K562 (cell line): Measurements from ENCODE around the gene TXNL1. TPM values are rescaled to one million over a fixed set of nuclear protein-coding genes. Genes with fewer than 3 reads are reported as not detected.

Experiments
- CBFA2T2 ChIP-seq: fragments of 450-650 bp; conservative IDR thresholded peaks from 2 replicates; pipeline ENCODE4 v1.6.1; 2017; ENCODE audit warnings: mild to moderate bottlenecking
- CREBBP ChIP-seq: IDR thresholded peaks from one replicate; pipeline ENCODE4 v1.6.1; 2012; ENCODE audit warnings: low read depth, mild to moderate bottlenecking, control low read depth, inconsistent platforms, low read length
- FOXJ3 ChIP-seq: sonication (generic); formaldehyde crosslinking; IDR thresholded peaks from 2 replicates; pipeline ENCODE4 v1.4.0; 2020; ENCODE audit warnings: mild to moderate bottlenecking, missing genetic modification reagents
- HDAC6 ChIP-seq: IDR thresholded peaks from 2 replicates; pipeline ENCODE4 v1.6.1; 2012; ENCODE audit warnings: low read depth, mild to moderate bottlenecking, control low read depth, inconsistent platforms, low read length, moderate library complexity
- HDAC8 ChIP-seq: fragments of 450-650 bp; IDR thresholded peaks from 2 replicates; pipeline ENCODE4 v1.6.1; 2016; ENCODE audit warnings: mild to moderate bottlenecking, missing genetic modification characterization, moderate library complexity, missing compliant biosample characterization
- MAFF ChIP-seq: IDR thresholded peaks from 2 replicates; pipeline ENCODE4 v1.6.1; 2012; ENCODE audit warnings: low read length, improper control_type of control experiment
- MEF2D ChIP-seq: conservative IDR thresholded peaks from 2 replicates; pipeline ENCODE4 v1.6.1; 2016; ENCODE audit warnings: low read depth, missing genetic modification characterization, missing compliant biosample characterization
- RB1 ChIP-seq: fragments of 450-650 bp; IDR thresholded peaks from 2 replicates; pipeline ENCODE4 v1.6.1; 2017; ENCODE audit warnings: low read depth, mild to moderate bottlenecking
- SMC3 ChIP-seq: conservative IDR thresholded peaks from 2 replicates; pipeline ENCODE4 v1.6.1; 2011; ENCODE audit warnings: low read depth, low read length, improper control_type of control experiment; ENCODE audit not compliant: insufficient read depth
- THRAP3 ChIP-seq: fragments of 450-650 bp; IDR thresholded peaks from 2 replicates; pipeline ENCODE4 v1.6.1; 2016; ENCODE audit warnings: mild to moderate bottlenecking, inconsistent platforms, borderline replicate concordance
- ZBTB1 ChIP-seq: sonication (generic); formaldehyde crosslinking; IDR thresholded peaks from 2 replicates; pipeline ENCODE4 v1.8.1; 2023; ENCODE audit warnings: missing genetic modification reagents, low read depth, mild to moderate bottlenecking, borderline replicate concordance
- ZNF124 ChIP-seq: sonication (generic); formaldehyde crosslinking; IDR thresholded peaks from 2 replicates; pipeline ENCODE4 v1.8.1; 2022; ENCODE audit warnings: missing genetic modification reagents
- ZNF77 ChIP-seq: fragments of 250-450 bp; sonication (Bioruptor Pico); IDR thresholded peaks from 2 replicates; pipeline ENCODE4 v1.5.0; 2020
- ZNF778 ChIP-seq: fragments of 450-650 bp; formaldehyde crosslinking; IDR thresholded peaks from 2 replicates; pipeline ENCODE4 v1.4.0; 2020; ENCODE audit warnings: mild to moderate bottlenecking, moderate library complexity
- polyA plus RNA-seq, 8 experiments: library from polyadenylated mRNA; depleted of rRNA in 4 of 8; stranded (reverse) in 5 of 8; unstranded in 3 of 8; fragments of >200 nt; fragmentation: Nextera tagmentation in 2 of 8; fragmentation: Illumina TruSeq in 1 of 8; extraction: Ambion mirVana in 2 of 8; extraction: Trizol in 1 of 8; gene quantifications; 2 replicates each; pipeline versions ENCODE4 v1.2.1 to v1.2.3, GENCODE V29; 2011 to 2014; ENCODE audit warnings: inconsistent platforms in 1 of 8, missing spikeins in 1 of 8
- total RNA-seq, 7 experiments: library from RNA; depleted of rRNA in 6 of 7; stranded (reverse); fragments of >200 nt in 6 of 7; fragmentation: Illumina TruSeq in 2 of 7; extraction: Trizol in 2 of 7; gene quantifications; 2 replicates each; pipeline versions ENCODE4 v1.2.1 to v1.2.3, GENCODE V29; 2011 to 2021; ENCODE audit warnings: low replicate concordance in 1 of 7
- TF ChIP-seq, protein P1 (sequence below), 2 experiments: fragments of 450-650 bp in 1 of 2; sonication (generic) in 1 of 2; formaldehyde crosslinking in 1 of 2; IDR thresholded peaks in 1 of 2; conservative IDR thresholded peaks in 1 of 2; 2 replicates each; pipeline versions ENCODE4 v1.6.1 to v1.8.1; 2016 to 2023; ENCODE audit warnings: mild to moderate bottlenecking in 2 of 2, moderate library complexity in 2 of 2, inconsistent platforms in 1 of 2, missing genetic modification reagents in 1 of 2
- TF ChIP-seq, protein P2 (sequence below): fragments of 450-650 bp; formaldehyde crosslinking; IDR thresholded peaks from 2 replicates; pipeline ENCODE4 v1.4.0; 2020; ENCODE audit warnings: mild to moderate bottlenecking
- TF ChIP-seq, protein P3 (sequence below): fragments of 250-450 bp; sonication (Bioruptor Pico); IDR thresholded peaks from 2 replicates; pipeline ENCODE4 v1.4.0; 2020

Gene TXNL1
- total and polyA plus RNA-seq, 9 of the 15 experiments (the other 6 are each of a cell fraction or from before 2014, with no cell fraction given): 45.4 to 103 (median 65.7) TPM

DNA sequence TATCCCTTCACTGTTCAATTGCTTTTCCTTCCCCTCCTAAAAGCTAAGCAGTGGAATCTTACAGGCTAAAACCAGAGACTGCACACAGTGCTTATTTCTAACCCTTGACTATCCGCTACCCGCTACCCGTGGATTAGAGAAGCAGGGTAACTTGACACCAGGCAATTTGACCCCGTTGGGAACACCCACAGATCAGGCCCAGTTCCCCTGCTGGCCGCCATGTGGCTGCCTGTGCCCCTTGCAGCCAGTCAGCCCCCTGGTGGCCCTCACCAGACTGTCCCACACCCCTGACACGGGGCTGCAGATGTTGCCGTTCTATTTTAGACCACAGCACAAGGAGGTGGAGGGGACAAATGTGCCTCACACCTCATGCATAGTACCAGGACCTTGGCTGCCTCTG, 74.8 kb downstream of the TXNL1 start (continued):
- no peak for TF ChIP-seq ZNF124 (CRISPR knock-in tag)
- TF ChIP-seq, protein P1, sequence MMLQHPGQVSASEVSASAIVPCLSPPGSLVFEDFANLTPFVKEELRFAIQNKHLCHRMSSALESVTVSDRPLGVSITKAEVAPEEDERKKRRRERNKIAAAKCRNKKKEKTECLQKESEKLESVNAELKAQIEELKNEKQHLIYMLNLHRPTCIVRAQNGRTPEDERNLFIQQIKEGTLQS (IDR thresholded peaks at IDR 0.05): no peak
- TF ChIP-seq, protein P1 (CRISPR knock-in tag; conservative IDR thresholded peaks at IDR 0.05): no peak
- no peak for TF ChIP-seq HDAC8 (tag)
- no peak for TF ChIP-seq FOXJ3 (CRISPR knock-in tag)
- no peak for TF ChIP-seq ZBTB1 (CRISPR knock-in tag)
- no peak for TF ChIP-seq RB1
- no peak for TF ChIP-seq CREBBP
- TF ChIP-seq SMC3: peak; percentile 55; the same call in 1 of the 2 replicates
- TF ChIP-seq HDAC6: no peak
- TF ChIP-seq MEF2D (tag): no peak
- TF ChIP-seq THRAP3: no peak
- TF ChIP-seq, protein P2, sequence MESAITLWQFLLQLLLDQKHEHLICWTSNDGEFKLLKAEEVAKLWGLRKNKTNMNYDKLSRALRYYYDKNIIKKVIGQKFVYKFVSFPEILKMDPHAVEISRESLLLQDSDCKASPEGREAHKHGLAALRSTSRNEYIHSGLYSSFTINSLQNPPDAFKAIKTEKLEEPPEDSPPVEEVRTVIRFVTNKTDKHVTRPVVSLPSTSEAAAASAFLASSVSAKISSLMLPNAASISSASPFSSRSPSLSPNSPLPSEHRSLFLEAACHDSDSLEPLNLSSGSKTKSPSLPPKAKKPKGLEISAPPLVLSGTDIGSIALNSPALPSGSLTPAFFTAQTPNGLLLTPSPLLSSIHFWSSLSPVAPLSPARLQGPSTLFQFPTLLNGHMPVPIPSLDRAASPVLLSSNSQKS (CRISPR knock-in tag): no peak
- TF ChIP-seq MAFF: no peak
- TF ChIP-seq ZNF77: no peak
- TF ChIP-seq, protein P3, sequence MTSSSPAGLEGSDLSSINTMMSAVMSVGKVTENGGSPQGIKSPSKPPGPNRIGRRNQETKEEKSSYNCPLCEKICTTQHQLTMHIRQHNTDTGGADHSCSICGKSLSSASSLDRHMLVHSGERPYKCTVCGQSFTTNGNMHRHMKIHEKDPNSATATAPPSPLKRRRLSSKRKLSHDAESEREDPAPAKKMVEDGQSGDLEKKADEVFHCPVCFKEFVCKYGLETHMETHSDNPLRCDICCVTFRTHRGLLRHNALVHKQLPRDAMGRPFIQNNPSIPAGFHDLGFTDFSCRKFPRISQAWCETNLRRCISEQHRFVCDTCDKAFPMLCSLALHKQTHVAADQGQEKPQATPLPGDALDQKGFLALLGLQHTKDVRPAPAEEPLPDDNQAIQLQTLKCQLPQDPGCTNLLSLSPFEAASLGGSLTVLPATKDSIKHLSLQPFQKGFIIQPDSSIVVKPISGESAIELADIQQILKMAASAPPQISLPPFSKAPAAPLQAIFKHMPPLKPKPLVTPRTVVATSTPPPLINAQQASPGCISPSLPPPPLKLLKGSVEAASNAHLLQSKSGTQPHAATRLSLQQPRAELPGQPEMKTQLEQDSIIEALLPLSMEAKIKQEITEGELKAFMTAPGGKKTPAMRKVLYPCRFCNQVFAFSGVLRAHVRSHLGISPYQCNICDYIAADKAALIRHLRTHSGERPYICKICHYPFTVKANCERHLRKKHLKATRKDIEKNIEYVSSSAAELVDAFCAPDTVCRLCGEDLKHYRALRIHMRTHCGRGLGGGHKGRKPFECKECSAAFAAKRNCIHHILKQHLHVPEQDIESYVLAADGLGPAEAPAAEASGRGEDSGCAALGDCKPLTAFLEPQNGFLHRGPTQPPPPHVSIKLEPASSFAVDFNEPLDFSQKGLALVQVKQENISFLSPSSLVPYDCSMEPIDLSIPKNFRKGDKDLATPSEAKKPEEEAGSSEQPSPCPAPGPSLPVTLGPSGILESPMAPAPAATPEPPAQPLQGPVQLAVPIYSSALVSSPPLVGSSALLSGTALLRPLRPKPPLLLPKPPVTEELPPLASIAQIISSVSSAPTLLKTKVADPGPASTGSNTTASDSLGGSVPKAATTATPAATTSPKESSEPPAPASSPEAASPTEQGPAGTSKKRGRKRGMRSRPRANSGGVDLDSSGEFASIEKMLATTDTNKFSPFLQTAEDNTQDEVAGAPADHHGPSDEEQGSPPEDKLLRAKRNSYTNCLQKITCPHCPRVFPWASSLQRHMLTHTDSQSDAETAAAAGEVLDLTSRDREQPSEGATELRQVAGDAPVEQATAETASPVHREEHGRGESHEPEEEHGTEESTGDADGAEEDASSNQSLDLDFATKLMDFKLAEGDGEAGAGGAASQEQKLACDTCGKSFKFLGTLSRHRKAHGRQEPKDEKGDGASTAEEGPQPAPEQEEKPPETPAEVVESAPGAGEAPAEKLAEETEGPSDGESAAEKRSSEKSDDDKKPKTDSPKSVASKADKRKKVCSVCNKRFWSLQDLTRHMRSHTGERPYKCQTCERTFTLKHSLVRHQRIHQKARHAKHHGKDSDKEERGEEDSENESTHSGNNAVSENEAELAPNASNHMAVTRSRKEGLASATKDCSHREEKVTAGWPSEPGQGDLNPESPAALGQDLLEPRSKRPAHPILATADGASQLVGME (CRISPR knock-in tag): no peak
- no peak for TF ChIP-seq CBFA2T2
- TF ChIP-seq ZNF778 (CRISPR knock-in tag): no peak
